Measurements from ENCODE around the gene ALDH16A1.
"Not testable (repeated sequence)": the region's sequence is repeated elsewhere in the genome, so short reads cannot be mapped to it uniquely, and the experiment has no call there.

Gene ALDH16A1

GRCh38 chr19:49463960-49464740 is 11.1 kb downstream of the ALDH16A1 start:
- DNase-seq (ENCODE audit: low read depth in 2 of 2), result no peak

GRCh38 chr19:49465371-49465770 is 12.3 kb downstream of the ALDH16A1 start:
- no peak for DNase-seq (ENCODE audit: low read depth in 2 of 2)

DNA sequence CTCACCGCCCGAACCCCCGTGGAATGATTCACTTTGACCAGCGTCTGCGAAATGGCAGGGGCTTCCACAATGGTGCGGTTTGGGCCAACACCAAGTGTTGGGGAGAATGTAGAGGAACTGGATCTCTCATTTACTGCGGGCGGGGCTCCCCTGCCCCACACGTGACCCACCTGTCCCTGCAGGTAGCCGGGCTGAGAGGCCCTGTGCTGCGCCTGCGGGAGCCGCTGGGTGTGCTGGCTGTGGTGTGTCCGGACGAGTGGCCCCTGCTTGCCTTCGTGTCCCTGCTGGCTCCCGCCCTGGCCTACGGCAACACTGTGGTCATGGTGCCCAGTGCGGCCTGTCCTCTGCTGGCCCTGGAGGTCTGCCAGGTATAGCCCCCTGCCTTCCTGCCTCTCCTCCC is 15.2 kb downstream of the ALDH16A1 start:
- DNase-seq (ENCODE audit: low read depth in 2 of 2), result no peak

DNA sequence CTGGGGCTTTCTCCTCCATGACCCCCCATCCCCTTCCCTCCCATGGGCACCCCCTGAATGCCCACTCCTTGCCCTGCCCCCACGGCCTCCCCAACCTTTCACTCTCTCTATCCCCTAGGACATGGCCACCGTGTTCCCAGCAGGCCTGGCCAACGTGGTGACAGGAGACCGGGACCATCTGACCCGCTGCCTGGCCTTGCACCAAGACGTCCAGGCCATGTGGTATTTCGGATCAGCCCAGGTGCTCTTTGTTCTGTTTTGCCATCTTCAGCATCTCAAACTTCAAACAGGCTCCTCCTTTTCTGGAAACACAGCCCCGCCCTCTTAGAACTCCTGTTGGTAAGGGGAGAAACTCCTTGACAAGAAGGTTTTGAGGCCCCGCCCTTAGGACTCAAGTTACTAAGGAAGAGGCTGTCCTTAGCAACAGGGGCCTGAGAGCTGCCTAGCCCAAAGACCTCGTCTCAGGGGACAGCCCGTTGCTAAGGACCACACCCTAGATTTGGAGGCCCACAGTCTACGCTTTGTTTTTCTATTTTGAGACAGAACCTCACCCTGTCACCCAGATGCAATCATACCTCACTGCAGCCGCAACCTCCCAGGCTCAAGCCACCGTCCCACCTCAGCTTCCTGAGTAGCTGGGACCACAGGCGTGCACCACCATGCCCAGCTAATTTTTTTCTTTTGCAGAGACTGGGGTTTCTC is 15.9 kb downstream of the ALDH16A1 start:
- DNase-seq (ENCODE audit: low read depth in 2 of 2), result peak; percentile 73 to 74

DNA sequence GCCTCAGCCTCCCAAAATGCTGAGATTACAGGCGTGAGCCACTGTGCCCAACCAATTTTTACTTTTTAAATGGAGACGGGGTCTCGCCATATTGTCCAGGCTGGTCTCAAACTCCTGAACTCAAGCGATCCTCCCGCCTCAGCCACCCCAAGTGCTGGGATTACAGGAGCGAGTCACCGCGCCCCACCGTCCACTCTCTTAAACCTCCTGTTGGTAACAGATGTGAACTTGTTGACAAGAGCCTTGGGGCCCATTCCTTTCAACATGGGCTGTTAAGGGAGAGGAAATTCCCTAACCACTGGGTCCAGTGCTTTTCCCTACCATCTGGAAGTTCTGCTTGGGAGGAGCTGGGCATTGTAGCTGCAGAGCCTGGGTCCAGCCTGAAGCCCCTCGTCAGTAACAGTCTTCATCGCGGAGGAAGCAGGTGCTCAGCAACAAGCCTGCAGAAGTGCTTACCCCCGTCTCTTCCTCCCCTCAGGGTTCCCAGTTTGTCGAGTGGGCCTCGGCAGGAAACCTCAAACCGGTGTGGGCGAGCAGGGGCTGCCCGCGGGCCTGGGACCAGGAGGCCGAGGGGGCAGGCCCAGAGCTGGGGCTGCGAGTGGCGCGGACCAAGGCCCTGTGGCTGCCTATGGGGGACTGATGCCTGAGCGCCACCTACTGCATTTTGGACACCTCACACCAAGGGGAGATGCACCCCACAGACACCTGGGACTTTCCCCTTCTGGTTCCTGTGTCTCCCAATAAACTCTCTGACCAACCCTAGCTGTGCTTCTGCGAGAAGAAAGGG is 17.0 kb downstream of the ALDH16A1 start:
- peak; percentile 86 to 93 for DNase-seq (ENCODE audit: low read depth in 2 of 2)

DNA sequence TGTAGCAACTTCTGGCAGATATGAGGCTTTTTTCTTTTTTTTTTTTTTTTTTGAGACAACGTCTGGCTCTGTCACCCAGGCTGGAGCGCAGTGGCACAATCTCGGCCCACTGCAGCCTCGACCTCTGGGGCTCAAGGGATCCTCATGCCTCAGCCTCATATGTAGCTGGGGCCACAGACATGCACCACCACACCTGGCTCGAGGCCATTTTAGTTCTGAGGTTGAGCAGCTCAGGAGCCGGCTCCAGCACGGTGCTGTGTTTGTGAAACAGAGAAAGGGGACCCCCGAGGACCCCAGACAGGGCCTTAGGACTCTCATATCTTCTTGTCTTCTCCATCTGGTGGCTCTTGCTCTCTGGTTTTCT is 17.6 kb downstream of the ALDH16A1 start:
- no peak for DNase-seq (ENCODE audit: low read depth in 2 of 2)

GRCh38 chr19:49472936-49473335 is 19.9 kb downstream of the ALDH16A1 start:
- DNase-seq (ENCODE audit: low read depth in 2 of 2), result no peak

GRCh38 chr19:49473501-49473867 is 20.5 kb downstream of the ALDH16A1 start:
- not testable (repeated sequence) for DNase-seq (ENCODE audit: low read depth in 2 of 2)

- DNase-seq (ENCODE audit: low read depth in 2 of 2), result peak; percentile 82 to 85
Observed at GRCh38 chr19:49473868-49474541, 21.0 kb downstream of the ALDH16A1 start, which contains the start of gene FLT3LG. FLT3LG (plus strand) TSS chr19:49474215; CDS start chr19:49474640, 425 bp downstream.

- DNase-seq (ENCODE audit: low read depth in 2 of 2), result no peak
Observed at GRCh38 chr19:49474542-49474924, 21.5 kb downstream of the ALDH16A1 start.

DNA sequence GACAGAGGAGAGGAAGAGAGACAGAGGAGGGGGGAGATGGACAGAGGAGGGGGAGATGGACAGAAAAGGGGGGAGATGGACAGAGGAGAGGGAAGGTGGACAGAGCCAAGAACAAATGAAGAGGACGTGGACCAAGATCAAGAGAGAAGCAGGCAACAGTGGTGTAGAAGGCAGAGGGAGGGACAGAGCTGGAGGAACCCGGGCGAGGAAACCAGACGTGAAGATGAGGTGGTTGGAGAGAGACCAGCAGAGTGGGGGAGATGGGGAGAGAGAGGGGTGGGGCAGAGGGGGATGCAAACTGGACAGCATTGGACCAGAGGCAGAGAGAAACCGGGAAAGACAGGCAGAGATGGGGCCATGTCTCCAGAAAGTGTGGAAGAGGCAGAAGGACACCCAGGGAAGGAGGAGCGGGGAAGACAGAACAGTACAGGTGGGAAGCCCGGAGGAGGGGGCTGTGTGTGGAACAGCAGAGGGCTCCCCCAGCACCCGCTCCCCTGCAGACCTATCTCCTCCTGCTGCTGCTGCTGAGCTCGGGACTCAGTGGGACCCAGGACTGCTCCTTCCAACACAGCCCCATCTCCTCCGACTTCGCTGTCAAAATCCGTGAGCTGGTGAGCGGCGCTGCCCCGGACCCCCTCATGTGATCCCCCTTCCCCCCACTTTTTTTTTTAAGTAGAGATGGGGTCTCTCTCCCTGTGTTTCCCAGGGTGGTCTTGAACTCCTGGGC is 22.3 kb downstream of the ALDH16A1 start:
- DNase-seq (ENCODE audit: low read depth in 2 of 2), result no peak

DNA sequence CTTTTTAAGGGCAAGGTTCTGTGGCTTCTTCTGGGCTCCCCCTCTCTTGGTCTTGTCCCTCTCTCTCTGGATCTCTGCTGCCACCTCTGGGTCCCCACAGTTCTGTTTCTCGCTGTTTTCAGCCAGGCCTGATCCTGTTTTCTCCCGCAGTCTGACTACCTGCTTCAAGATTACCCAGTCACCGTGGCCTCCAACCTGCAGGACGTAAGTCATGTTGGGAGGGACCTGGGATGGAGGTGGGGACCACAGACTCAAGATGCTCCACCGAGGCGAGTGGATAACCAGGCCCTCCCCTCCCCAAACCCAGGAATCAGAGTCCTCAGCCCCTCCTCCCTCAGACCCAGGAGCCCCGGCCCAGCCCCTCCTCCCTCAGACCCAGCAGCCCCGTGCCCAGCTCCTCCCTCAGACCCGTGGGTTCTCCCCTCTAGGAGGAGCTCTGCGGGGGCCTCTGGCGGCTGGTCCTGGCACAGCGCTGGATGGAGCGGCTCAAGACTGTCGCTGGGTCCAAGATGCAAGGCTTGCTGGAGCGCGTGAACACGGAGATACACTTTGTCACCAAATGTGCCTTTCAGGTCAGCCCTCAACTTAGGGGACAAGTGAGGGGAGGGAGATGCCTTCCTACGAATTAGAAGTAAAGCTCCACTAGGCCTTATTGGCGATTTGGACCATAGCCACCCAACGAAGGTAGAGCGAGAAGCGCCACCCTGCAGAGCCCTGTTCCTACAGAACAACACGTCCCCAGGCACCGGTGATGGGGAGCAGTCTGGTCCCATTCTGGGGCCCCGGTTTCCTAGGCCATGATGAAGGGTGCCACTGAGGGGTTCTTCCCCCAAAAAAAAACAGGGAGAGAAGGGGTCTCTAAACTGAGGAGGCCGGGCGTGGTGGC is 23.2 kb downstream of the ALDH16A1 start:
- peak; percentile 74 to 76 for DNase-seq (ENCODE audit: low read depth in 2 of 2)

DNA sequence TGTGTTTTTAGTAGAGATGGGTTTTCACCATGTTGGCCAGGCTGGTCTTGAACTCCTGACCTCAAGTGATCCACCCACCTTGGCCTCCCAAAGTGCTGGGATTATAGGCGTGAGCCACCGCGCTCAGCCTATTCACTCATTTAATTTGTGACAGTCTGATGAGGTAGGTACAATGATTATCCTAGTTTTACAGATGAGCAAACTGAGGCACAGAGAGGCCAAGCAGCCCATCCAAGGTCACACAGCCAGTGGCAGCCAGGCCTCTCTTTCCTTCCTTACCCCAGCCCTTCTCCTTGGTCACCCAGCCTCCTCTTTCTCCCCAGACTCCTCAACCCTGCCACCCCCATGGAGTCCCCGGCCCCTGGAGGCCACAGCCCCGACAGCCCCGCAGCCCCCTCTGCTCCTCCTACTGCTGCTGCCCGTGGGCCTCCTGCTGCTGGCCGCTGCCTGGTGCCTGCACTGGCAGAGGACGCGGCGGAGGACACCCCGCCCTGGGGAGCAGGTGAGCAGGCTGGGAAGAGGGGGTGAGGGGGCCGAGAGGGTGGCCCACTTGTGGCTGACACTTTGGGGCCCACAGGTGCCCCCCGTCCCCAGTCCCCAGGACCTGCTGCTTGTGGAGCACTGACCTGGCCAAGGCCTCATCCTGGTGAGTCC is 27.1 kb downstream of the ALDH16A1 start:
- DNase-seq (ENCODE audit: low read depth in 2 of 2), result no peak

DNA sequence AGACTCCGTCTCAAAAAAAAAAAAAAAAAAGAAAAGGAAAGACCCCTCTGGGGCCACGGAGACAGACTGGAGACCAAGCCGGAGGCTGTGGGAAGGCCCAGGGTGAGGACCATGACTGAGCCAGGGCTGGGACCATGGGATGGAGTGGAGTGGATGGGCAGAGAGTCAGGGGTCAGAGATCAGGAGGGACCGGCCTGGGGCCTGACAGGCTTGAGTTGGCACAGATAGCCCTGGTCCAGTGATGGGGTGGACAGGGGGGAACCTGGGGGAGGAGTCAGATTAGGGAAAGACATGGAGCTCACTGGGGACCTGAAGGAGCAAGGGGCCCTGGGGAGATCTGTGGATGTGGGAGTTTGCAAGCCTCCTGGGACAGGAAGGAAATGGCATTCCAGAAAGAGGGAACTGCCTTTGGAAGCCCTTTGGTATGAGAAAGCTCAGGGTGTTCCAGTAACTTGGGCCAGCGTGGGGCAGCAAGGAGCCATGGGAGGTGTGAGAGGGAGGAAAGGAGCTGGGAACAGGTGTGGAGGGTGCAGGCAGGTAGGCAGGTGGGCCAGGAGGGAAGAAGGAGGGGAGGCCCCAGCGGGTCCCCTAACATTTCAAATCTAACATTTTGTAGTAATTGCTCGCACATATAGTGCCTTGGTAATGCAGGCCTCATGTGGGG is 28.1 kb downstream of the ALDH16A1 start:
- DNase-seq (ENCODE audit: low read depth in 2 of 2), result no peak

- no peak for DNase-seq (ENCODE audit: low read depth in 2 of 2)
Observed at GRCh38 chr19:49486232-49486631, 33.2 kb downstream of the ALDH16A1 start.

DNA sequence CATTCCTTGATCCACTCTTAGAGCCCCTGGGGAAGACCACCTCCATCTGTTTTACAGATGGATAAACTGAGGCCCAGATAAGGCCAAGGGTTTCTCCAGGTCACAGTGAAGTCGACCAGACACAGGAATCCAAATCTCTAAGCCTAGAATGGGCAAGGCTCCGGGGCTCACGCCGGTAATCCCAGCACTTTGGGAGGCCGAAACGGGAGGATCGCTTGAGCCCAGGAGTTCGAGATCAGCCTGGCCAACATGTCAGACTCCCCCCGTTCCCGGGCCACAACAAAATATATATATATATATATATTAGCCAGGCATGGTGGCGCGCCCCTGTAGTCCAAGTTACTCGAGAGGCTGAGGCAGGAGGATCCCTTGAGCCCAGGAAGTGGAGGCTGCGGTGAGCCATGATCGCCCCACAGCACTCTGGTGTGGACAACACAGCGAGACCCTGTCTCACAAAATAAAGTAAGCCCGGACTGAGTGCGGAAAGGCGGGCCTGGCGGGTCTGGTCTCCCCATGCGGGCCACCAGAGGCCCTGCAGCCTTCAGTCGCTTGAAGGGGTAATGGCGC is 33.8 kb downstream of the ALDH16A1 start:
- no peak for DNase-seq (ENCODE audit: low read depth in 2 of 2)

GRCh38 chr19:49487277-49488045 is 34.4 kb downstream of the ALDH16A1 start, which contains the start of gene RPL13A:
RPL13A (plus strand) TSS chr19:49487608; CDS start chr19:49487630, 22 bp downstream.
- peak; percentile 100 for DNase-seq (ENCODE audit: low read depth in 2 of 2)

Measured in stimulated activated CD8-positive, alpha-beta memory T cell treated with anti-CD3 and anti-CD28 coated beads, Interleukin-15, amount 100 ng/mL, for 48 hours (primary cell).